ENCODE data around the gene GNG13.
"Not testable (repeated sequence)": the region's sequence is repeated elsewhere in the genome, so short reads cannot be mapped to it uniquely, and the experiment has no call there.

Gene GNG13

DNA sequence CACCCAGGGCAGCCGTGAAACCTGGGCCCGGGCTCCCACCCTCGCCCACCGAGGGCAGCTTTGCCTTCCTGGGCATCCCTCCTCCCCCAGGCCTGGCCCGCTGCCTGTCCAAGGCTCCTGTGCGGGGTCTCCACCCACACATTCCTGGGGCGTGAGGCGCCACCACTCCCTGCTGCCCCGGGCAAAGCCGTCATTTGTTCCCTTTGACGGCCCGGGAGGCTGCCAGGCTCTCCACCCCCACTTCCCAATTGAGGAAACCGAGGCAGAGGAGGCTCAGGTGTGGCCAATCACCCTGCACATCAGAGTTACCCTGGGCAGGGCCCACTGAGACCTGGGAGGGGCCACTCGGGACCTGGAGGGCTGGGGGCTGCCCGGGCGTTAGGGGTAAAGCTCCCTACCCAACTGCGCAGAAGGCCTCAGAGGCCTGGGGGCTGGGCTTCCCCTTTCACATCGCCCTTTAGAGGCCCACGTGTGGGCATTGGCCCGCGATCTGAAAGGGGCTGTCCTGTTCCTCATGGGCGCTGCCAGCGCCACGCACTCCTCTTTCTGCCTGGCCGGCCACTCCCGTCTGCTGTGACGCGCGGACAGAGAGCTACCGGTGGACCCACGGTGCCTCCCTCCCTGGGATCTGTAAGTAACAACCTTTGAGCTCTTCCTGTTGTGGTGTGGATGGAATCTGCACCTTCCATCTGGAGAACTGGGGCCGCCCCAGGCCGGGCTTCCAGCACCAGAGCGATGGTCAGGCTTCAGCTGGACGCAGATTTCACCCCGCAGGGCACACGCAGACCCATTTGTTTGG, 39.8 kb downstream of the GNG13 start, which contains the start of gene MSLN:
Gene MSLN, plus strand, starts transcription at position 190 of the 799 bp plus-strand sequence. CDS start 1,947 bp downstream, outside the sequence.
- no peak for DNase-seq (ENCODE audit: low spot score)

DNA sequence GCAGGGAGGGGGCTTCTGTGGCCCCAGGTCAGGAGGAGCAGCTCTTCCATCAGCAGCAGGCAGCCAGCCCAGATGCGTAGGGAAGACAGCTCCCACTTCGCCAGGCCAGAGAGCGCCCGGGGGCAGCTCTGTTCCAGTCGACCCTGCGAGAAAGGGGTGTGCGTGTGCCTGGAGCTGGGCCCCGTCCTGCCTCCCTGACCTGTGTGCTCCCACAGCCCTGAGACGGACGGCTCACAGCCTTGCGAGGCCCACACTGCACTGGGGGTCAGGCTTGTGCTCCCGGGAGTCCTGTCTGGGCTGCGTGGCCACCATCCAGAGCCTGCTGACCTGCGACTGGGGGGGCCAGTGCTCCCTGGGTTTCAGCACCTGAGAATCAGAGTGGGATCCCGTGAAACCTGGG, 40.5 kb downstream of the GNG13 start:
- no peak for DNase-seq (ENCODE audit: low spot score)

GRCh38 chr16:759110-759910, 41.2 kb downstream of the GNG13 start:
- DNase-seq (ENCODE audit: low spot score): no peak

- DNase-seq (ENCODE audit: low spot score): no peak
These were observed 44.1 kb downstream of the GNG13 start for GRCh38 chr16:756428-756827.

DNA sequence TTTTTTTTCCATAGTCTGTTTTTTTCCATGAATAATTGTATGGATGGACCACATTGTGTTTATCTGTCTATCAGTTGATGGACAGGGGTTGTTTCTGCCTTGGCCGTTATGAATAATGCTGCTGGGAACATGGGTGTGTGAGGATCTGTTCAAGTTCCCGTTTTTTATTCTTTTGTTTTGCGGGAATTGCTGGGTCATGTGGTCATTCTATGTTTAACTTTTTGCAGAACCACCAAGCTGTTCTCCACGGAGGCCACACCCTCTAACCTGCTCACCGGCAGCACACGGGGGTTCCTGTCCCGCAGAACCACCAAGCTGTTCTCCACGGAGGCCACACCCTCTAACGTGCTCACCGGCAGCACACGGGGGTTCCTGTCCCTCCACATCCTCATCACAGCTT, 45.9 kb downstream of the GNG13 start:
- DNase-seq (ENCODE audit: low spot score): no peak

DNA sequence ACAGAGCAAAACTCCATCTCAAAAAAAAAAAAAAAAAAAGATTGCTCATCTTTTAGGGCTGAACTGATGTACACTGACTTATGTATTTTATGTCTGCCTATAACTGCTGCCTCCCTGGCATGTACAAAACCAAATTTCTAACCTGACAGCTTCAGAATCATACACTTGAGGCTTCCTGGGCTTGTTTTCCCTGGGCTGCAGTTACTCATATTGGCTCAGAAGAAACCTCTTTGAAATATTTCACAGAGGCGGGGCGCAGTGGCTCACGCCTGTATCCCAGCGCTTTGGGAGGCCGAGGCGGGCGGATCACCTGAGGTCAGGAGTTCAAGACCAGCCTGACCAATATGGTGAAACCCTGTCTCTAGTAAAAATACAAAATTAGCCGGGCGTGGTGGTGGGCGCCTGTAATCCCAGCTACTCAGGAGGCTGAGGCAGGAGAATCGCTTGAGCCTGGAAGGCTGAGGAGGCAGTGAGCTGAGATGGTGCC, 46.4 kb downstream of the GNG13 start:
- DNase-seq (ENCODE audit: low spot score): not testable (repeated sequence)

- DNase-seq (ENCODE audit: low spot score): no peak
These were observed 48.6 kb downstream of the GNG13 start for GRCh38 chr16:752007-752312.

- no peak for DNase-seq (ENCODE audit: low spot score)
These were observed 49.2 kb downstream of the GNG13 start for GRCh38 chr16:751152-752006.

GRCh38 chr16:750485-750884, 50.0 kb downstream of the GNG13 start:
- DNase-seq (ENCODE audit: low spot score): no peak

DNA sequence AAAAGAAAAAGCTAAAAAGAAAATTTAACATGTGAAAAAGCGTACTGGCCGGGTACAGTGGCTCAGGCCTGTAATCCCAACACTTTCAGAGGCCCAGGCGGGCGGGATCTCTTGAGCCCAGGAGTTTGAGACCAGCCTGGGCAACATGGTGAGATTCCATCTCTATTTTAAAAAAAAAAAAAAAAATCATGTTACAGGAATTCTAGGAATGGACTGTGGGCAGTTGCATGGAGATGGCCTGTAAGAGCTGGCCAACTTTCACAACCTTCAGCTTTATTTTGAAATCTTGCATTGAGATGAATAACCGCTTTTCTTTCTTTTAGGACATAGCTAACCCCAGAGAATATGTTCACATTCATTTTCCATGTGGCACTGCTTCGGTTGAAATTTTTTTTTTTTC, 51.5 kb downstream of the GNG13 start:
- no peak for DNase-seq (ENCODE audit: low spot score)
